Mucosa of descending colon (tissue), 3 donors: Measurements from ENCODE around the gene DEFB108B. TPM values are rescaled to one million over a fixed set of nuclear protein-coding genes. Genes with fewer than 3 reads are reported as not detected.

Experiments used
- total RNA-seq, 3 donors: library from RNA; stranded (reverse); fragmentation: NEBNext Ultra II Directional in 2 of 3; extraction: Animal tissue kit (Norgen Biotek cat#: 25700) in 2 of 3; gene quantifications; one replicate each; pipeline versions ENCODE4 v1.2.1 to v1.2.4, GENCODE V29; 2021 to 2023
- donor health status: DM: no; HTN: no; CAD: no; lungs with moderate emphysema.
- donor health status: DM: no; HTN: no; CAD: no.
- donor health status: DM: no; HTN: yes; CAD: no.

Gene DEFB108B
- total RNA-seq, 3 donors from 2014 or later, result not detected

Other genes with a start within 250 kb of the DEFB108B start
- not detected for gene DEFB131B, start 45.3 kb downstream of the DEFB108B start, total RNA-seq
- 10 to 100 TPM; 11.7 to 18.0 (median 12.7) TPM for gene XNDC1N, start 95.4 kb downstream of the DEFB108B start, total RNA-seq
- 10 to 100 TPM; 37.0 to 41.0 (median 37.4) TPM for gene RNF121, start 95.8 kb downstream of the DEFB108B start, total RNA-seq
- 10 to 100 TPM in 2 of 3 donors, 1 to 10 TPM in 1; 7.6 to 14.5 (median 13.7) TPM for gene IL18BP, start 165.7 kb downstream of the DEFB108B start, total RNA-seq
- 100 to 1,000 TPM; 173 to 301 (median 248) TPM for gene NUMA1, start 247.3 kb downstream of the DEFB108B start, total RNA-seq
- 1 to 10 TPM; 7.5 to 9.4 (median 9.4) TPM for gene LRRC51, start 247.7 kb downstream of the DEFB108B start, total RNA-seq